NCI-H2107 treated with DMSO at 0.1 percent for 48 hours (cell line): ENCODE results near the gene MADD.

Experiments used
- DNase-seq: peaks from one replicate; lab custom pipeline; 2025; ENCODE audit not compliant: unreplicated experiment; lab: John Stamatoyannopoulos, UW

Gene MADD

GRCh38 chr11:47378010-47378835 lies 108.3 kb downstream of the MADD start, which contains the start of gene SPI1:
Gene SPI1 (minus strand): TSS chr11:47378547. CDS start chr11:47378353, 194 bp downstream.
- no peak for DNase-seq

DNA sequence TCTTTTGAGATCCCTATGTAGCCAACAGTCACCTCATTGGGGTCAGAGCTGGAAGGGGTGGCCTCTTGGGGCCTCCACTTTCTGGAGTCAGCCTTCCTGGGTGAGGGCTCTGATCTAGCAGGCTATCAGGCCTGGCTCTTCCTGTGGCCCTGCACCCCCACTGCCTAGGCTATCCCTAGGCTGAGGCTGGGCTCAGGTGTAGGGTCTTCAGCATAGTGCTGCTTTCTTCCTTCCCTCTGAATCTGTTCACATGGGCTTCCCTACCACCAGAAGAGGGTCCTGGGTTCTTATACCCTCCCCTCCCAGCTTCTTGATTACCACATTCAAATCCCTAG lies 108.9 kb downstream of the MADD start:
- DNase-seq = no peak

DNA sequence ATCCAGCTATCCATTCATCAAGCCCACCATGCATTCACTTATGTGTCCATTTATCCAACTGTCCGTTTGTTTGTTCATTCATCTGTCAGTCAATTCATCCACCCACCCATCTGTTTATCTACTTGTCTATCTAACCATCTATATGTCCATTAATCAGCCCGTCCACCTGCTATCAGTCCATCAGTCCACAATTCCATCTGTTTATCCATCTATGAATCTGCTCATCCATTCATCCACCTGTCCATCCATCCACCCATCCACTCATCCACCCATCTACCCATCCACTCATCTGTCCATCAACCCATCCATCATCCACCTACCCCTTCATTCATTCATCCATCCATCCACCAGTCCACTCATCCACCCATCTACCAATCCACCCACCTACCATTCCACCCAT lies 109.4 kb downstream of the MADD start:
- DNase-seq = no peak
